ENCODE results near the gene GFRA3. TPM values are rescaled to one million over a fixed set of nuclear protein-coding genes. Genes with fewer than 3 reads are reported as not detected.

The GFRA3 gene
- total RNA-seq, 1 donor, result not detected

DNA sequence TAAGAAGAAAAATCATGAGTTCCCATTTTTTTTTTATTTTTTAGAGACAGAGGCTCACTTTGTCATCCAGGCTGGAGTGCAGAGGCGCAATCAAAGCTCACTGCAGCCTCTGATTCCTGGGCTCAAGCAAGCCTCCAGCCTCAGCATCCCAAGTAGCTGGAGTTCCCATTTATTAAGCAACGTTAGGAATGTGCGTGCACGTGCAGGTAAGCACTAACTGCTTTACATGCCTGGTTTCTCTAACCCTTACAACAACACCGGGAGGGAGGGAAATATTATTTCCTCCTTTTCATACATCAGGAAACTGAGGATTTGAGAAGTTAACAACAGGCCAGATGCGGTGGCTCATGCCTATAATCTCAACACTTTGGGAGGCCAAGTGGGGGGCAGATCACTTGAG is 45.0 kb downstream of the GFRA3 start:
- no peak for DNase-seq (ENCODE audit: low read depth)
- no peak overlapping the region for H3K4me3 ChIP-seq (ENCODE audit: low read depth, low read length)
- TF ChIP-seq, protein P1, sequence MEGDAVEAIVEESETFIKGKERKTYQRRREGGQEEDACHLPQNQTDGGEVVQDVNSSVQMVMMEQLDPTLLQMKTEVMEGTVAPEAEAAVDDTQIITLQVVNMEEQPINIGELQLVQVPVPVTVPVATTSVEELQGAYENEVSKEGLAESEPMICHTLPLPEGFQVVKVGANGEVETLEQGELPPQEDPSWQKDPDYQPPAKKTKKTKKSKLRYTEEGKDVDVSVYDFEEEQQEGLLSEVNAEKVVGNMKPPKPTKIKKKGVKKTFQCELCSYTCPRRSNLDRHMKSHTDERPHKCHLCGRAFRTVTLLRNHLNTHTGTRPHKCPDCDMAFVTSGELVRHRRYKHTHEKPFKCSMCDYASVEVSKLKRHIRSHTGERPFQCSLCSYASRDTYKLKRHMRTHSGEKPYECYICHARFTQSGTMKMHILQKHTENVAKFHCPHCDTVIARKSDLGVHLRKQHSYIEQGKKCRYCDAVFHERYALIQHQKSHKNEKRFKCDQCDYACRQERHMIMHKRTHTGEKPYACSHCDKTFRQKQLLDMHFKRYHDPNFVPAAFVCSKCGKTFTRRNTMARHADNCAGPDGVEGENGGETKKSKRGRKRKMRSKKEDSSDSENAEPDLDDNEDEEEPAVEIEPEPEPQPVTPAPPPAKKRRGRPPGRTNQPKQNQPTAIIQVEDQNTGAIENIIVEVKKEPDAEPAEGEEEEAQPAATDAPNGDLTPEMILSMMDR (IDR thresholded peaks at IDR 0.05; ENCODE audit: insufficient read depth, low read length), result no peak

DNA sequence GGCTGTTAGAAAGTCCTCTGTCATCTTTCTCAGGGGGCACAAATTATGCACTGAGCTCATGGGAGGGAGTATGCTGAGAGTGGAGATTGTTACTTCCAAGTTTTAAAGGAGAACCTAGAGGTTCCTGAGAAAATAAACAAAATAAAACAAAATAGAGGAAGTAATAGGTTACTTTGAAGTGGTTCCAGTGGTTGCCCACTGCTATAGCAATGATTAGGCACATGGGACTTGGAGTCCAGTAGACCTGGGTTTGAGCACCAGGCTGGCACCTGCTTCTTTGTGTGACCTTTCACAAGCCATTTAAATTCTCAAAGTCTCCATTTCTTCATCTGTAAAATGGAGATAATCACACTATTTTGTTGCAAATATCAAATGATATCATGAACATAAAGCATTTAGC is 47.5 kb downstream of the GFRA3 start:
- no peak overlapping the region for H3K4me3 ChIP-seq (ENCODE audit: low read depth, low read length)
- DNase-seq (ENCODE audit: low read depth), result no peak
- TF ChIP-seq, protein P1 (IDR thresholded peaks at IDR 0.05; ENCODE audit: insufficient read depth, low read length), result no peak

DNA sequence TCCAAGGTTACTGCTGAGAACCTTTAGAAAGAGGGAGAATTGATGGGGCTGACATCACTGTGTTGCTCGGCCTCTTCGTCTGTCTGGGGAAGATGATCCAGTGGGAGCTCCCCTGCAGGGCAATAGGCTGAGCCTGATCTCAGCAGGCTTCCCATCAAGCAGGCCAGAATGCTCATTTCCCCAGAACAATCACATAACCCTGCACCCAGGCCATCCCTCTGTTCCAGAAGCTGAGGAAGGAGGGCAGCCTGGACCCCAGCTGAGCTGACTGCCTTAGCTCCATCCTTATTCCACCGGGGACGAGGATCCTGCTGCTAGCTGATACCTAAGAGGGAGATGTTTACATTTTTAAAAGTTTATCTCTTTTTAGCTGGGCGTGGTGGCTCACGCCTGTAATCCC is 49.7 kb downstream of the GFRA3 start:
- H3K4me3 ChIP-seq (ENCODE audit: low read depth, low read length), result no peak overlapping the region
- DNase-seq (ENCODE audit: low read depth), result no peak
- TF ChIP-seq, protein P1 (IDR thresholded peaks at IDR 0.05; ENCODE audit: insufficient read depth, low read length), result no peak

DNA sequence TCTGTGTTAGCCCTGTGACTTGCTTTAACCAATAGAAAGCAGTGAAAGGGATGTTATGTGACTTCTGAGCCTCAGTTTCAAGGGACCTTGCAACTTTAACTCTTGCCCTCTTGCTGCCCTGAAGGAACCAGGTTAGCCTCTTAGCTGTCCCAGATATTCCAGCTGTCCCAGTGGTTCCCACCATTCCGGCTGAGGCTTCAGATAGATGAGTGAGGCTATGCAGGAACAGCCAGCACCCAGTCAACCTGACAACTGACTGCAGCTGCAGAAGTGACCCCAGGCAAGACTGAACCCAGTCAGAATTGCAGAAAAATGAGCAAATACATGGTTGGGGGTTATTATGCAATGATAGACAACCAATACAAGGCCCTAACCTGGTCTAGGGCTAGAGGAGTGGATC is 50.9 kb downstream of the GFRA3 start:
- DNase-seq (ENCODE audit: low read depth), result no peak
- no peak overlapping the region for H3K4me3 ChIP-seq (ENCODE audit: low read depth, low read length)
- TF ChIP-seq, protein P1 (IDR thresholded peaks at IDR 0.05; ENCODE audit: insufficient read depth, low read length), result no peak

DNA sequence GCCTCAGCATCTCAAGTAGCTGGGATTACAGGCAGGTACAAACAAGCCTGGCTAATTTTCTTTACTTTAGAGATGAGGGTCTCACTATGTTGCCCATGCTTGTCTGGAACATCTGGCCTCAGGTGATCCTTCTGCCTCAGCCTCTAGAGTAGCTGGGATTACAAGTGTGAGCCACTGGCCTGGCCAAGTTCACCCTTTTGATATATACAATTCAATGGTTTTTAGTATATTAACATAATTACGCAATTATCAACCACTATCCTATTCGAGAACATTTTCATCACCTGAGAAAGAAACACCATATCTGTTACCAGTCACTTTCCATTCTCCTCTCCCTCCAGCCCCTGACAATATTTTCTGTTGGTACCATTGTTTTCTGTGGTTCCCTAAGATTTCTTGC is 57.6 kb downstream of the GFRA3 start:
- no peak for DNase-seq (ENCODE audit: low read depth)
- TF ChIP-seq, protein P1 (IDR thresholded peaks at IDR 0.05; ENCODE audit: insufficient read depth, low read length), result no peak
- H3K4me3 ChIP-seq (ENCODE audit: low read depth, low read length), result no peak overlapping the region

DNA sequence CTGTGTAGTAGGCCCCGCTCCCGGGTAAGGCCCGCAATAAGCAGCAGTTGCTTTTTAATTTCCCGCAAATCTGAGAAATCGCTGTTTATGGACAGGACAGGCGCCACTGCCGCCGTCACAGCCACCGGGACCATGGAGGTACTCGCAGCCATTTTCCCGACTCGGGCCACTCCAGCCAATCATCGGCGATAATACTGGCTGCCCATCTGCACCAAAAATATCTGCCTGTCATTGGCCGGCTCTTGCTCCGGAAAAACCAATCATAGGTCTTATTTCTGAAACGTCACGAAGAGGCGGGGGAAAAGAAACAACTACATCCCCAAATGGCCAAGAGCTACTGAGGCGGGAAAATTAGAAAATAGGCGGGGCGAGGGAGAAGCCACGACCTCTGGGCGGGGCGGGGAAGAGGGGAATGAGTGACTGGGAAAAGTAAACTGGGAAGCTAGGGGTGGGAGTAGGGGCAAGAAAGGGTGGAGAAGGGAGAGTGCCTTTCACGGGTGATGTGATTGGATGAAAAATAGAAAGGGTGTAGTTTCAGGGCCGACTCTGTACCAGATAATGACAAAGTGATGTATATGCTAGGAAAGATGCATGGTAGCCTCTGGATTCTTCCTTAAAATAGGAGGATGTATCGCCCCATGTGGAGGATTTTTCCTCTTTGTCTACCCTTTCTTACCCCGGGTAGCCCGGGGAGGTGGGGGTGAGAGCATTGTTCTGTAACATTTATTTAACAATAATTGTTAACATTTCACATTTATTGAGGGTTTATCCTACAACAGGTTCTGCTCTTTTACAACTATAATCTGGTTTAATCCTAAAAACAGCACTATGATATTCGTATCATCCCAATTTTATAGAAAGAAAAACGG is 61.0 kb downstream of the GFRA3 start, which contains the start of gene CDC23:
CDC23 (minus strand) TSS at position 163 of the 869 bp plus-strand sequence; CDS start at position 152, 11 bp downstream.
- TF ChIP-seq, protein P1 (IDR thresholded peaks at IDR 0.05; ENCODE audit: insufficient read depth, low read length), result no peak

More for the DNA sequence above, 61.0 kb downstream of the GFRA3 start, which contains the start of gene CDC23:
- DNase-seq (ENCODE audit: low read depth), result peak; percentile 98
- peak within 1 kb of the TSS; percentile 100 for H3K4me3 ChIP-seq (ENCODE audit: low read depth, low read length)

Data from fibroblast of the aortic adventitia (primary cell).